HG03097 (cell line): Measurements from ENCODE around the gene SAMD1.

ENCODE experiments used
- ATAC-seq: cut with Tn5 transposase; IDR thresholded peaks from one replicate; pipeline ENCODE4 v1.9.1; 2021; ENCODE audit not compliant: unreplicated experiment, low FRiP score

The SAMD1 gene

GRCh38 chr19:14113762-14114414 is 23.3 kb upstream of the SAMD1 start:
- ATAC-seq = no peak

GRCh38 chr19:14112809-14113385 is 22.3 kb upstream of the SAMD1 start:
- ATAC-seq = no peak

GRCh38 chr19:14112051-14112808 is 21.7 kb upstream of the SAMD1 start:
- no peak for ATAC-seq

GRCh38 chr19:14111486-14111885 is 20.9 kb upstream of the SAMD1 start:
- no peak for ATAC-seq

- no peak for ATAC-seq
Measured at GRCh38 chr19:14110650-14111049, 20.1 kb upstream of the SAMD1 start.

GRCh38 chr19:14107581-14108461 is 17.3 kb upstream of the SAMD1 start:
- no peak for ATAC-seq

GRCh38 chr19:14106840-14107239 is 16.3 kb upstream of the SAMD1 start:
- ATAC-seq = no peak

- ATAC-seq = no peak
Measured at GRCh38 chr19:14105680-14106079, 15.1 kb upstream of the SAMD1 start.

GRCh38 chr19:14103310-14103709 is 12.8 kb upstream of the SAMD1 start:
- no peak for ATAC-seq

- no peak for ATAC-seq
Measured at GRCh38 chr19:14102756-14103155, 12.2 kb upstream of the SAMD1 start.

- ATAC-seq = no peak
Measured at GRCh38 chr19:14102102-14102696, 11.6 kb upstream of the SAMD1 start.

- ATAC-seq = no peak
Measured at GRCh38 chr19:14101003-14101545, 10.5 kb upstream of the SAMD1 start.

- ATAC-seq = no peak
Measured at GRCh38 chr19:14097532-14098151, 7.1 kb upstream of the SAMD1 start.

GRCh38 chr19:14096272-14096992 is 5.9 kb upstream of the SAMD1 start:
- ATAC-seq = no peak

GRCh38 chr19:14094854-14095253 is 4.3 kb upstream of the SAMD1 start:
- no peak for ATAC-seq

GRCh38 chr19:14093117-14093823 is 2.7 kb upstream of the SAMD1 start:
- ATAC-seq = no peak

- peak; percentile 16 for ATAC-seq
Measured at GRCh38 chr19:14091813-14092462, 1.4 kb upstream of the SAMD1 start.
